Astrocyte (in vitro differentiated cells and primary cell): ENCODE results near the gene RTKN2. TPM values are rescaled to one million over a fixed set of nuclear protein-coding genes. Genes with fewer than 3 reads are reported as not detected.

Source experiments
- DNase-seq: peaks from one replicate; pipeline ENCODE4 v3.0.0-alpha.2; 2010; ENCODE audit warnings: low read depth
- FAIRE-seq: peaks from 2 replicates; lab custom pipeline; 2011; peaks lifted over from hg19 to GRCh38; lab: Jason Lieb, UNC
- H2AFZ ChIP-seq: 2 replicates; pipeline ENCODE4 v1.6.0; 2012; ENCODE audit warnings: low read depth, low read length, inconsistent platforms
- H3K27ac ChIP-seq: 2 replicates; pipeline ENCODE4 v1.5.1; 2011; ENCODE audit warnings: low read depth, low read length, inconsistent platforms
- H3K27me3 ChIP-seq: 2 replicates; pipeline ENCODE4 v1.6.0; 2011; ENCODE audit warnings: low read length, inconsistent platforms; ENCODE audit not compliant: insufficient read depth
- H3K36me3 ChIP-seq: 2 replicates; pipeline ENCODE4 v1.5.1; 2011; ENCODE audit warnings: low read length, inconsistent platforms; ENCODE audit not compliant: insufficient read depth
- H3K4me1 ChIP-seq: 2 replicates; pipeline ENCODE4 v1.5.1; 2011; ENCODE audit warnings: low read length, inconsistent platforms; ENCODE audit not compliant: insufficient read depth
- H3K4me2 ChIP-seq: 2 replicates; pipeline ENCODE4 v1.6.0; 2012; ENCODE audit warnings: low read length, inconsistent platforms
- H3K4me3 ChIP-seq: 2 replicates; pipeline ENCODE4 v1.5.1; 2011; ENCODE audit warnings: low read depth, mild to moderate bottlenecking, low read length, inconsistent platforms; ENCODE audit not compliant: insufficient read depth
- H3K79me2 ChIP-seq: 2 replicates; pipeline ENCODE4 v1.6.0; 2012; ENCODE audit warnings: mild to moderate bottlenecking, low read length, inconsistent platforms; ENCODE audit not compliant: insufficient read depth
- H3K9ac ChIP-seq: 2 replicates; pipeline ENCODE4 v1.6.0; 2012; ENCODE audit warnings: mild to moderate bottlenecking, low read length, inconsistent platforms
- H3K9me3 ChIP-seq: 2 replicates; pipeline ENCODE4 v1.5.1; 2012; ENCODE audit warnings: low read depth, mild to moderate bottlenecking, low read length, inconsistent platforms; ENCODE audit not compliant: insufficient read depth
- H4K20me1 ChIP-seq: 2 replicates; pipeline ENCODE4 v1.6.0; 2012; ENCODE audit warnings: low read length, inconsistent platforms; ENCODE audit not compliant: insufficient read depth
- H3K27ac Mint-ChIP-seq: one replicate; pipeline ENCODE4 v1.8.0; 2021; ENCODE audit warnings: mild to moderate bottlenecking, mixed read lengths; ENCODE audit not compliant: unreplicated experiment
- H3K27me3 Mint-ChIP-seq: one replicate; pipeline ENCODE4 v1.8.0; 2021; ENCODE audit warnings: low read depth, mixed read lengths; ENCODE audit not compliant: unreplicated experiment
- H3K36me3 Mint-ChIP-seq: one replicate; pipeline ENCODE4 v1.8.0; 2021; ENCODE audit warnings: low read depth, mixed read lengths; ENCODE audit not compliant: unreplicated experiment
- H3K4me1 Mint-ChIP-seq: one replicate; pipeline ENCODE4 v1.8.0; 2021; ENCODE audit warnings: low read depth, mixed read lengths; ENCODE audit not compliant: unreplicated experiment
- H3K4me3 Mint-ChIP-seq: one replicate; pipeline ENCODE4 v1.8.0; 2021; ENCODE audit warnings: mild to moderate bottlenecking, moderate library complexity, mixed read lengths; ENCODE audit not compliant: unreplicated experiment
- H3K9me3 Mint-ChIP-seq: one replicate; pipeline ENCODE4 v1.8.0; 2021; ENCODE audit warnings: mild to moderate bottlenecking, mixed read lengths; ENCODE audit not compliant: unreplicated experiment
- EZH2 ChIP-seq: IDR thresholded peaks from 2 replicates; pipeline ENCODE4 v1.6.1; 2012; ENCODE audit warnings: mild to moderate bottlenecking, low read length, inconsistent platforms; ENCODE audit not compliant: insufficient read depth
- total RNA-seq: library from RNA; stranded (reverse); gene quantifications from 2 replicates; pipeline ENCODE4 v1.2.1, GENCODE V29; 2021
- TF ChIP-seq, protein P1 (sequence below): IDR thresholded peaks from 2 replicates; pipeline ENCODE4 v1.5.1; 2011; ENCODE audit warnings: low read depth, mild to moderate bottlenecking, inconsistent platforms, low read length, moderate library complexity; ENCODE audit not compliant: insufficient read depth

Gene RTKN2
- total RNA-seq, 1 donor from 2014 or later: 8.4 TPM

GRCh38 chr10:62153191-62153590 is 115.5 kb downstream of the RTKN2 start:
- no peak overlapping the region for H3K4me2 ChIP-seq
- H4K20me1 ChIP-seq: no peaks in the 10 kb centered on the region
- no peaks in the 10 kb centered on the region for H3K27me3 ChIP-seq
- TF ChIP-seq, protein P1, sequence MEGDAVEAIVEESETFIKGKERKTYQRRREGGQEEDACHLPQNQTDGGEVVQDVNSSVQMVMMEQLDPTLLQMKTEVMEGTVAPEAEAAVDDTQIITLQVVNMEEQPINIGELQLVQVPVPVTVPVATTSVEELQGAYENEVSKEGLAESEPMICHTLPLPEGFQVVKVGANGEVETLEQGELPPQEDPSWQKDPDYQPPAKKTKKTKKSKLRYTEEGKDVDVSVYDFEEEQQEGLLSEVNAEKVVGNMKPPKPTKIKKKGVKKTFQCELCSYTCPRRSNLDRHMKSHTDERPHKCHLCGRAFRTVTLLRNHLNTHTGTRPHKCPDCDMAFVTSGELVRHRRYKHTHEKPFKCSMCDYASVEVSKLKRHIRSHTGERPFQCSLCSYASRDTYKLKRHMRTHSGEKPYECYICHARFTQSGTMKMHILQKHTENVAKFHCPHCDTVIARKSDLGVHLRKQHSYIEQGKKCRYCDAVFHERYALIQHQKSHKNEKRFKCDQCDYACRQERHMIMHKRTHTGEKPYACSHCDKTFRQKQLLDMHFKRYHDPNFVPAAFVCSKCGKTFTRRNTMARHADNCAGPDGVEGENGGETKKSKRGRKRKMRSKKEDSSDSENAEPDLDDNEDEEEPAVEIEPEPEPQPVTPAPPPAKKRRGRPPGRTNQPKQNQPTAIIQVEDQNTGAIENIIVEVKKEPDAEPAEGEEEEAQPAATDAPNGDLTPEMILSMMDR: no peak
- no peak for TF ChIP-seq EZH2
- H3K9me3 ChIP-seq: no peaks in the 10 kb centered on the region
- Mint-ChIP-seq H3K9me3 (peaks cover 4% of the 10 kb centered on the region), H3K36me3 (no peaks in the 10 kb centered on the region), H3K27ac (no peak overlapping the region), H3K4me3 (no peak overlapping the region), H3K27me3 (peaks cover 3% of the 10 kb centered on the region), H3K4me1 (no peaks in the 10 kb centered on the region)
- H3K4me1 ChIP-seq: no peaks in the 10 kb centered on the region
- H3K79me2 ChIP-seq: no peaks in the 10 kb centered on the region
- no peak overlapping the region for H3K9ac ChIP-seq
- H3K4me3 ChIP-seq: no peak overlapping the region
- H2AFZ ChIP-seq: no peak overlapping the region
- H3K36me3 ChIP-seq: no peaks in the 10 kb centered on the region
- FAIRE-seq: no peak
- peak; percentile 46 for DNase-seq
- no peak overlapping the region for H3K27ac ChIP-seq

DNA sequence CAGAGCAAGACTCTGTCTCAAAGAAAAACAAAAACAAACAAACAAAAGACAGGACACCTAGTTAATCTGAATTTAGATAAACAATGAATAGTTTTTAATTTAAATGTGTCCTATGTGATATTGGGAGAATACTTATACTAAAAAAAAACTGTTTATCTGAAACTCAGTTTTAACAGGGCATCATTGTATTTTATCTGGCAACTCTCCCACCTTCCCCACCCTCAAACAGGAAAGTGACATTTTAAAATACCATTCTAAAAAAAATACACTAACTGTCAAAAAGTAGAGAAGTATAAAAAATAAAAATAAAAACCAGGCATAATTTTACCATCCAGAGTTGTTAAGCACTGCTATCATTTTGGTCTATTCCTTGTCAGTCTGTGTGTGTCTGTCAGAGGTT is 119.0 kb downstream of the RTKN2 start:
- Histone ChIP-seq H3K4me1 (no peaks in the 10 kb centered on the region), H3K4me3 (no peak overlapping the region), H3K9ac (no peak overlapping the region), H3K79me2 (no peaks in the 10 kb centered on the region), H3K27ac (no peak overlapping the region), H2AFZ (no peak overlapping the region), H3K27me3 (no peaks in the 10 kb centered on the region), H3K9me3 (no peaks in the 10 kb centered on the region), H3K36me3 (no peaks in the 10 kb centered on the region), H3K4me2 (no peak overlapping the region), H4K20me1 (no peaks in the 10 kb centered on the region)
- no peak overlapping the region for H3K27ac Mint-ChIP-seq
- DNase-seq: no peak
- no peaks in the 10 kb centered on the region for H3K36me3 Mint-ChIP-seq
- no peaks in the 10 kb centered on the region for H3K27me3 Mint-ChIP-seq
- H3K4me1 Mint-ChIP-seq: no peaks in the 10 kb centered on the region
- no peak for FAIRE-seq
- TF ChIP-seq, protein P1: no peak
- TF ChIP-seq EZH2: no peak
- H3K4me3 Mint-ChIP-seq: no peak overlapping the region
- H3K9me3 Mint-ChIP-seq: peaks cover 3% of the 10 kb centered on the region

DNA sequence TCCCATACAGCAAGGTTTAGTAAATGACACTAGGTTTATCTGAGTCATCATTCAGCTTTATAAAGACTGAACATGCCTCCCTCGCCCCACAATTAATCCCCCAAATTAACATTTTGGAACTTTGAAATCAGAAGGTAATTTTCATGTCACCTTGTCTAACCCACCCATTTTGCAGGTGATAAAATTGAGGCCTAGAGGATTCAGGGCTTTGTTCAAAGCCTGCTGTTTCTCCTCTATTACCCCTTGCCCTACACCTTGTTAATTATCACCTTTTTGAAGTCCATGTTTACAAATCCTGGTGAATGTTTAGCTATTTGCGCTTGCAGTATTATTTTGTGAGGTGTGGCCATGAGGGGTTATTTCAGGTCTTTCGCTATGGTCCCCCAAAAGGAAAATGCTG is 120.5 kb downstream of the RTKN2 start:
- Mint-ChIP-seq H3K4me1 (no peaks in the 10 kb centered on the region), H3K27me3 (no peaks in the 10 kb centered on the region), H3K4me3 (no peak overlapping the region), H3K9me3 (peaks cover 3% of the 10 kb centered on the region), H3K27ac (no peak overlapping the region), H3K36me3 (no peaks in the 10 kb centered on the region)
- no peak overlapping the region for H2AFZ ChIP-seq
- TF ChIP-seq, protein P1: no peak
- TF ChIP-seq EZH2: no peak
- H3K4me1 ChIP-seq: no peaks in the 10 kb centered on the region
- no peaks in the 10 kb centered on the region for H4K20me1 ChIP-seq
- DNase-seq (no peak), FAIRE-seq (no peak)
- no peaks in the 10 kb centered on the region for H3K27me3 ChIP-seq
- no peak overlapping the region for H3K27ac ChIP-seq
- H3K9ac ChIP-seq: no peak overlapping the region
- H3K4me2 ChIP-seq: no peak overlapping the region
- no peaks in the 10 kb centered on the region for H3K36me3 ChIP-seq
- H3K9me3 ChIP-seq: peaks cover under 1% of the 10 kb centered on the region
- no peaks in the 10 kb centered on the region for H3K79me2 ChIP-seq
- no peak overlapping the region for H3K4me3 ChIP-seq
